ENCODE results near the gene TMEM225.

GRCh38 chr11:123853038-123853437 is 32.4 kb downstream of the TMEM225 start:
- TF ChIP-seq, protein P1, sequence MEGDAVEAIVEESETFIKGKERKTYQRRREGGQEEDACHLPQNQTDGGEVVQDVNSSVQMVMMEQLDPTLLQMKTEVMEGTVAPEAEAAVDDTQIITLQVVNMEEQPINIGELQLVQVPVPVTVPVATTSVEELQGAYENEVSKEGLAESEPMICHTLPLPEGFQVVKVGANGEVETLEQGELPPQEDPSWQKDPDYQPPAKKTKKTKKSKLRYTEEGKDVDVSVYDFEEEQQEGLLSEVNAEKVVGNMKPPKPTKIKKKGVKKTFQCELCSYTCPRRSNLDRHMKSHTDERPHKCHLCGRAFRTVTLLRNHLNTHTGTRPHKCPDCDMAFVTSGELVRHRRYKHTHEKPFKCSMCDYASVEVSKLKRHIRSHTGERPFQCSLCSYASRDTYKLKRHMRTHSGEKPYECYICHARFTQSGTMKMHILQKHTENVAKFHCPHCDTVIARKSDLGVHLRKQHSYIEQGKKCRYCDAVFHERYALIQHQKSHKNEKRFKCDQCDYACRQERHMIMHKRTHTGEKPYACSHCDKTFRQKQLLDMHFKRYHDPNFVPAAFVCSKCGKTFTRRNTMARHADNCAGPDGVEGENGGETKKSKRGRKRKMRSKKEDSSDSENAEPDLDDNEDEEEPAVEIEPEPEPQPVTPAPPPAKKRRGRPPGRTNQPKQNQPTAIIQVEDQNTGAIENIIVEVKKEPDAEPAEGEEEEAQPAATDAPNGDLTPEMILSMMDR (IDR thresholded peaks at IDR 0.05), result no peak
- TF ChIP-seq POLR2A (IDR thresholded peaks at IDR 0.05), result no peak

Measured in uterus (tissue), 2 donors.